ENCODE results near the gene SUGCT.

DNA sequence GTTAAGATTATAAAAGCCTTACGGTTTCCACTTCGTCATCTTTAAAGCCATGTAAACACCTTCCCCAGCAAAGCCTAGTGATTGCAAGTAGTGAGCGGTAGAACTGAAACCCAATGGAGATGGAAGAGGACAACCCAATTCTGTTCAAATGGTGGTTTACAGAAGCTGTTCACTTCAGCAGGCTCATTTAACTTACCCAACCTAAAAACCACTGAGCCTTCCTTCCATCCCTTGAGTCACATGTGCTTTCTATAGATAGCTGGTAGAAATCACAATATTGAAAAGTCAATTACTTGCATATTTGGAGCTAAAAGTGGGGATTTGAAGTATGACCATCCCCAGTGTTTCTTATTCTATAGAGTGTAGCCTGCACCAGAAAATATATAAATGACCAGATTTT, 667.7 kb downstream of the SUGCT start:
- TF ChIP-seq, protein P1, sequence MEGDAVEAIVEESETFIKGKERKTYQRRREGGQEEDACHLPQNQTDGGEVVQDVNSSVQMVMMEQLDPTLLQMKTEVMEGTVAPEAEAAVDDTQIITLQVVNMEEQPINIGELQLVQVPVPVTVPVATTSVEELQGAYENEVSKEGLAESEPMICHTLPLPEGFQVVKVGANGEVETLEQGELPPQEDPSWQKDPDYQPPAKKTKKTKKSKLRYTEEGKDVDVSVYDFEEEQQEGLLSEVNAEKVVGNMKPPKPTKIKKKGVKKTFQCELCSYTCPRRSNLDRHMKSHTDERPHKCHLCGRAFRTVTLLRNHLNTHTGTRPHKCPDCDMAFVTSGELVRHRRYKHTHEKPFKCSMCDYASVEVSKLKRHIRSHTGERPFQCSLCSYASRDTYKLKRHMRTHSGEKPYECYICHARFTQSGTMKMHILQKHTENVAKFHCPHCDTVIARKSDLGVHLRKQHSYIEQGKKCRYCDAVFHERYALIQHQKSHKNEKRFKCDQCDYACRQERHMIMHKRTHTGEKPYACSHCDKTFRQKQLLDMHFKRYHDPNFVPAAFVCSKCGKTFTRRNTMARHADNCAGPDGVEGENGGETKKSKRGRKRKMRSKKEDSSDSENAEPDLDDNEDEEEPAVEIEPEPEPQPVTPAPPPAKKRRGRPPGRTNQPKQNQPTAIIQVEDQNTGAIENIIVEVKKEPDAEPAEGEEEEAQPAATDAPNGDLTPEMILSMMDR (IDR thresholded peaks at IDR 0.05; ENCODE audit: low read depth, low read length): no peak
- TF ChIP-seq EZH2phosphoT487 (IDR thresholded peaks at IDR 0.05; ENCODE audit: low read depth): no peak
